Transverse colon (tissue), 4 donors: ENCODE data around the gene NRG2. TPM values are rescaled to one million over a fixed set of nuclear protein-coding genes. Genes with fewer than 3 reads are reported as not detected.

ENCODE experiments used
- DNase-seq: peaks from one replicate; pipeline ENCODE4 v3.0.0-alpha.2; 2019
- H3K27ac ChIP-seq, 4 donors: fragments of 200-600 bp; sonication (generic); 2 replicates each; pipeline ENCODE4 v1.5.1; 2016 to 2018; ENCODE audit warnings: inconsistent platforms in 4 of 4
- H3K27me3 ChIP-seq: fragments of 200-600 bp; sonication (generic); 2 replicates; pipeline ENCODE4 v1.5.1; 2017; ENCODE audit warnings: inconsistent platforms
- H3K36me3 ChIP-seq, 4 donors: fragments of 200-600 bp; sonication (generic); 2 replicates each; pipeline ENCODE4 v1.5.1; 2017 to 2019; ENCODE audit warnings: inconsistent platforms in 4 of 4
- H3K4me1 ChIP-seq, 4 donors: fragments of 200-600 bp; sonication (generic); 2 replicates each; pipeline ENCODE4 v1.5.1; 2017 to 2020; ENCODE audit warnings: inconsistent platforms in 4 of 4
- H3K4me3 ChIP-seq, 4 donors: fragments of 200-600 bp; sonication (generic); 1 replicate in 1 of 4; 2 replicates in 3 of 4; pipeline versions ENCODE4 v1.5.1 to v1.6.1; 2017 to 2019; ENCODE audit warnings: inconsistent platforms in 4 of 4
- H3K9me3 ChIP-seq, 2 donors: fragments of 200-600 bp; sonication (generic); 2 replicates each; pipeline ENCODE4 v1.5.1; 2017 to 2019; ENCODE audit warnings: inconsistent platforms in 2 of 2
- CTCF ChIP-seq, 5 experiments: fragments of 200-600 bp in 3 of 5; fragments of 450-650 bp in 2 of 5; sonication (generic) in 3 of 5; IDR thresholded peaks; 1 replicate in 2 of 5; 2 replicates in 3 of 5; pipeline ENCODE4 v1.5.1; 2016 to 2017; ENCODE audit warnings: antibody characterized with exemption in 5 of 5, inconsistent platforms in 3 of 5, mild to moderate bottlenecking in 2 of 5, moderate library complexity in 1 of 5
- EP300 ChIP-seq: sonication (generic); formaldehyde crosslinking; IDR thresholded peaks from one replicate; pipeline ENCODE4 v1.6.1; 2017; ENCODE audit warnings: antibody characterized with exemption, low read depth
- POLR2A ChIP-seq: fragments of 450-650 bp; IDR thresholded peaks from one replicate; pipeline ENCODE4 v1.6.1; 2016; ENCODE audit warnings: antibody characterized with exemption, mild to moderate bottlenecking, moderate library complexity
- POLR2AphosphoS5 ChIP-seq, 3 donors: sonication (generic); formaldehyde crosslinking; IDR thresholded peaks; one replicate each; pipeline ENCODE4 v1.6.1; 2016; ENCODE audit warnings: antibody characterized with exemption in 3 of 3
- WGBS, 2 donors: methylation state at CpG; one replicate each; pipeline ENCODE4 v1.1.5; 2018; ENCODE audit warnings: low coverage in 1 of 2; 5-methylcytosine and 5-hydroxymethylcytosine counted together
- in situ Hi-C, 4 donors: fragments of 200-750 bp; cut with MboI; loops; one replicate each; pipeline versions ENCODE4 v1.15.0 to v1.15.1; 2017; ENCODE audit warnings: low sequenced_read_pairs in 3 of 4, low pct_ligation_motif_present in 1 of 4, low pct_unique_long_range_greater_than_20kb in 1 of 4
- intact Hi-C: fragments of 100-400 bp; cut with DNase I; formaldehyde crosslinking; loops from one replicate; pipeline ENCODE4 v1.15.1; 2023; ENCODE audit warnings: low total_unique reads
- total RNA-seq, 4 donors: library from RNA; depleted of rRNA; stranded (reverse); fragments of >200 nt; gene quantifications; one replicate each; pipeline ENCODE4 v1.1.0, GENCODE V29; 2016

The NRG2 gene
- total RNA-seq, 4 donors from 2014 or later, result 0.68 to 12.3 (median 0.95) TPM; not detected in 1

- Histone ChIP-seq H3K9me3 (no peaks in the 10 kb centered on the region), H3K4me1 (peaks cover 0 to 11% (median 3%) of the 10 kb centered on the region in 4 donors), H3K36me3 (no peaks in the 10 kb centered on the region), H3K4me3 (no peak overlapping the region), H3K27me3 (peaks cover 15% of the 10 kb centered on the region), H3K27ac (no peak overlapping the region)
- no peak for DNase-seq
- in situ Hi-C loops (no loop called here), intact Hi-C loops (no loop called here)
- WGBS, 2 donors, result 85 to 100% methylated on average over 1 to 7 of the region's 7 CpGs
- TF ChIP-seq POLR2A, result no peak
- TF ChIP-seq CTCF (IDR thresholded peaks at IDR 0.05), result no peak
- no peak for TF ChIP-seq POLR2AphosphoS5 (IDR thresholded peaks at IDR 0.05)
- no peak for TF ChIP-seq EP300
Observed at GRCh38 chr5:140018517-140018916, 24.6 kb downstream of the NRG2 start.

GRCh38 chr5:140018096-140018481 lies 25.0 kb downstream of the NRG2 start:
- Histone ChIP-seq H3K4me3 (no peak overlapping the region), H3K27me3 (peaks cover 17% of the 10 kb centered on the region), H3K9me3 (no peaks in the 10 kb centered on the region), H3K36me3 (no peaks in the 10 kb centered on the region), H3K27ac (no peak overlapping the region), H3K4me1 (peaks cover 0 to 11% (median 3%) of the 10 kb centered on the region in 4 donors)
- in situ Hi-C loops, result no loop called here
- WGBS, 2 donors, result 81 to 90% methylated on average over 3 to 8 of the region's 8 CpGs
- TF ChIP-seq CTCF (IDR thresholded peaks at IDR 0.05) (no peak), EP300 (no peak), POLR2AphosphoS5 (IDR thresholded peaks at IDR 0.05) (no peak), POLR2A (no peak)
- intact Hi-C loops, result no loop called here
- DNase-seq, result no peak

GRCh38 chr5:140017397-140018095 lies 25.6 kb downstream of the NRG2 start:
- H3K9me3 ChIP-seq, result no peaks in the 10 kb centered on the region
- WGBS, 2 donors, result 78 to 93% methylated on average over 8 to 9 of the region's 9 CpGs
- intact Hi-C loops (no loop called here), in situ Hi-C loops (no loop called here)
- peaks cover 0 to 11% (median 3%) of the 10 kb centered on the region in 4 donors for H3K4me1 ChIP-seq
- DNase-seq, result no peak
- H3K27ac ChIP-seq, result no peak overlapping the region
- peaks cover 22% of the 10 kb centered on the region for H3K27me3 ChIP-seq
- H3K36me3 ChIP-seq, result no peaks in the 10 kb centered on the region
- no peak overlapping the region for H3K4me3 ChIP-seq
- TF ChIP-seq POLR2A (no peak), CTCF (IDR thresholded peaks at IDR 0.05) (no peak), EP300 (no peak), POLR2AphosphoS5 (IDR thresholded peaks at IDR 0.05) (no peak)

GRCh38 chr5:140015706-140016105 lies 27.4 kb downstream of the NRG2 start:
- intact Hi-C loops (no loop called here), in situ Hi-C loops (no loop called here)
- Histone ChIP-seq H3K9me3 (no peaks in the 10 kb centered on the region), H3K27me3 (peaks cover 24% of the 10 kb centered on the region), H3K36me3 (no peaks in the 10 kb centered on the region), H3K4me1 (peaks cover 0 to 4% (median 0%) of the 10 kb centered on the region in 4 donors), H3K4me3 (no peak overlapping the region), H3K27ac (no peak overlapping the region)
- no peak for TF ChIP-seq POLR2AphosphoS5 (IDR thresholded peaks at IDR 0.05)
- TF ChIP-seq CTCF (IDR thresholded peaks at IDR 0.05), result no peak
- TF ChIP-seq EP300, result no peak
- TF ChIP-seq POLR2A, result no peak
- DNase-seq, result no peak
- 70 to 75% methylated on average over 4 to 5 of the region's 5 CpGs for WGBS, 2 donors
